Keratinocyte (primary cell): ENCODE data around the gene GAGE12F.
"Not testable (repeated sequence)": the region's sequence is repeated elsewhere in the genome, so short reads cannot be mapped to it uniquely, and the experiment has no call there.

ENCODE experiments used
- EZH2 ChIP-seq: IDR thresholded peaks from one replicate; pipeline ENCODE4 v1.6.1; 2012; ENCODE audit warnings: inconsistent platforms, mild to moderate bottlenecking, low read length, moderate library complexity
- TF ChIP-seq, protein P1 (sequence below), 3 experiments: IDR thresholded peaks in 1 of 3; conservative IDR thresholded peaks in 1 of 3; optimal IDR thresholded peaks in 1 of 3; 2 replicates in 2 of 3; 3 replicates in 1 of 3; pipeline versions ENCODE3 to v1.5.1; 2011; ENCODE audit warnings: low read length in 3 of 3, mild to moderate bottlenecking in 3 of 3, moderate library complexity in 2 of 3, control low read depth in 1 of 3, inconsistent platforms in 1 of 3; ENCODE audit not compliant: insufficient read depth in 2 of 3; ENCODE audit errors: extremely low read depth in 1 of 3

DNA sequence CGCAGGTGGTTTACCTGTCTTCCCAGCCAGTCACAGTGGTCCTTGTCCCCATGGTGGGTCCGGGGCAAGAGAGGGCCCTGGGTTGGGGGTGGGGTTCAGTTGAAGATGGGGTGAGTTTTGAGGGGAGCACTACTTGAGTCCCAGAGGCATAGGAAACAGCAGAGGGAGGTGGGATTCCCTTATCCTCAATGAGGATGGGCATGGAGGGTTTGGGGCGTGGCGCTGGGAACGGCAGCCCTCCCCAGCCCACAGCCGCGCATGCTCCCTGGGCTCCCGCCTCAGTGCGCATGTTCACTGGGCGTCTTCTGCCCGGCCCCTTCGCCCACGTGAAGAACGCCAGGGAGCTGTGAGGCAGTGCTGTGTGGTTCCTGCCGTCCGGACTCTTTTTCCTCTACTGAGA, 19.2 kb upstream of the GAGE12F start, which contains the start of gene GAGE12D:
- TF ChIP-seq, protein P1, sequence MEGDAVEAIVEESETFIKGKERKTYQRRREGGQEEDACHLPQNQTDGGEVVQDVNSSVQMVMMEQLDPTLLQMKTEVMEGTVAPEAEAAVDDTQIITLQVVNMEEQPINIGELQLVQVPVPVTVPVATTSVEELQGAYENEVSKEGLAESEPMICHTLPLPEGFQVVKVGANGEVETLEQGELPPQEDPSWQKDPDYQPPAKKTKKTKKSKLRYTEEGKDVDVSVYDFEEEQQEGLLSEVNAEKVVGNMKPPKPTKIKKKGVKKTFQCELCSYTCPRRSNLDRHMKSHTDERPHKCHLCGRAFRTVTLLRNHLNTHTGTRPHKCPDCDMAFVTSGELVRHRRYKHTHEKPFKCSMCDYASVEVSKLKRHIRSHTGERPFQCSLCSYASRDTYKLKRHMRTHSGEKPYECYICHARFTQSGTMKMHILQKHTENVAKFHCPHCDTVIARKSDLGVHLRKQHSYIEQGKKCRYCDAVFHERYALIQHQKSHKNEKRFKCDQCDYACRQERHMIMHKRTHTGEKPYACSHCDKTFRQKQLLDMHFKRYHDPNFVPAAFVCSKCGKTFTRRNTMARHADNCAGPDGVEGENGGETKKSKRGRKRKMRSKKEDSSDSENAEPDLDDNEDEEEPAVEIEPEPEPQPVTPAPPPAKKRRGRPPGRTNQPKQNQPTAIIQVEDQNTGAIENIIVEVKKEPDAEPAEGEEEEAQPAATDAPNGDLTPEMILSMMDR (optimal IDR thresholded peaks at IDR 0.05 in 1 of 3, IDR thresholded peaks at IDR 0.05 in 1 of 3, conservative IDR thresholded peaks at IDR 0.05 in 1 of 3; ENCODE audit: extremely low read depth in 1 of 3, insufficient read depth in 2 of 3, low read length in 3 of 3), result not testable (repeated sequence)
- TF ChIP-seq EZH2, result not testable (repeated sequence)
